GM23338 (cell line): ENCODE results near the gene LRRC8E.

Experiments
- EZH2 ChIP-seq: fragments of 200-600 bp; sonication (generic); IDR thresholded peaks from one replicate; pipeline ENCODE4 v1.8.0; 2017; ENCODE audit warnings: antibody characterized with exemption, mild to moderate bottlenecking, low read depth; ENCODE audit not compliant: unreplicated experiment
- NANOG ChIP-seq: IDR thresholded peaks from 2 replicates; pipeline ENCODE4 v1.6.1; 2016; ENCODE audit warnings: antibody characterized with exemption, borderline replicate concordance
- TF ChIP-seq, protein P1 (sequence below), 2 experiments: fragments of 200-600 bp in 1 of 2; sonication (generic) in 1 of 2; conservative IDR thresholded peaks; 2 replicates each; pipeline versions ENCODE4 v1.5.1 to v1.6.1; 2016 to 2017; ENCODE audit warnings: antibody characterized with exemption in 2 of 2, low read depth in 2 of 2, mild to moderate bottlenecking in 2 of 2, moderate library complexity in 1 of 2
- TF ChIP-seq, protein P2 (sequence below): IDR thresholded peaks from one replicate; pipeline ENCODE4 v1.6.1; 2018; ENCODE audit warnings: antibody characterized with exemption; ENCODE audit not compliant: unreplicated experiment

DNA sequence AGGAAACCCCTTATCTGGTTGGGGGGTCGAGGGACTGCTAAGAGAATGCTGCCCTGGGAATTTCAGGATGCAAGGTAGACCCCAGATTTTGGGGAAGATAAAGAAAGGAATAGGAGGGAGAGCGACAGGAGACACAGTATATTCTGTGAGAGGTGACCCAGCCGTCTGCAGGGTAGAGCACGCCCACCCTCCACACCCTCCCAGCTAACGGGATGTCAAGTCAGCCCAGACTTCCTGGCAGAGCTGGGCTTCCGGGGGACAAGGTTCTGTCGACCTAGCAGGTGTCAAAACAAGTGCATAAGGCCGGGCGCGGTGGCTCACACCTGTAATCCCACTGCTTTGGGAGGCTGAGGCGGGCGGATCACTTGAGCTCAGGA lies 13.4 kb upstream of the LRRC8E start:
- TF ChIP-seq, protein P1, sequence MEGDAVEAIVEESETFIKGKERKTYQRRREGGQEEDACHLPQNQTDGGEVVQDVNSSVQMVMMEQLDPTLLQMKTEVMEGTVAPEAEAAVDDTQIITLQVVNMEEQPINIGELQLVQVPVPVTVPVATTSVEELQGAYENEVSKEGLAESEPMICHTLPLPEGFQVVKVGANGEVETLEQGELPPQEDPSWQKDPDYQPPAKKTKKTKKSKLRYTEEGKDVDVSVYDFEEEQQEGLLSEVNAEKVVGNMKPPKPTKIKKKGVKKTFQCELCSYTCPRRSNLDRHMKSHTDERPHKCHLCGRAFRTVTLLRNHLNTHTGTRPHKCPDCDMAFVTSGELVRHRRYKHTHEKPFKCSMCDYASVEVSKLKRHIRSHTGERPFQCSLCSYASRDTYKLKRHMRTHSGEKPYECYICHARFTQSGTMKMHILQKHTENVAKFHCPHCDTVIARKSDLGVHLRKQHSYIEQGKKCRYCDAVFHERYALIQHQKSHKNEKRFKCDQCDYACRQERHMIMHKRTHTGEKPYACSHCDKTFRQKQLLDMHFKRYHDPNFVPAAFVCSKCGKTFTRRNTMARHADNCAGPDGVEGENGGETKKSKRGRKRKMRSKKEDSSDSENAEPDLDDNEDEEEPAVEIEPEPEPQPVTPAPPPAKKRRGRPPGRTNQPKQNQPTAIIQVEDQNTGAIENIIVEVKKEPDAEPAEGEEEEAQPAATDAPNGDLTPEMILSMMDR (conservative IDR thresholded peaks at IDR 0.05; ENCODE audit: low read depth in 2 of 2): no peak; a peak in 1 of 4 replicates
- TF ChIP-seq NANOG (no peak), EZH2 (no peak)
- TF ChIP-seq, protein P2, sequence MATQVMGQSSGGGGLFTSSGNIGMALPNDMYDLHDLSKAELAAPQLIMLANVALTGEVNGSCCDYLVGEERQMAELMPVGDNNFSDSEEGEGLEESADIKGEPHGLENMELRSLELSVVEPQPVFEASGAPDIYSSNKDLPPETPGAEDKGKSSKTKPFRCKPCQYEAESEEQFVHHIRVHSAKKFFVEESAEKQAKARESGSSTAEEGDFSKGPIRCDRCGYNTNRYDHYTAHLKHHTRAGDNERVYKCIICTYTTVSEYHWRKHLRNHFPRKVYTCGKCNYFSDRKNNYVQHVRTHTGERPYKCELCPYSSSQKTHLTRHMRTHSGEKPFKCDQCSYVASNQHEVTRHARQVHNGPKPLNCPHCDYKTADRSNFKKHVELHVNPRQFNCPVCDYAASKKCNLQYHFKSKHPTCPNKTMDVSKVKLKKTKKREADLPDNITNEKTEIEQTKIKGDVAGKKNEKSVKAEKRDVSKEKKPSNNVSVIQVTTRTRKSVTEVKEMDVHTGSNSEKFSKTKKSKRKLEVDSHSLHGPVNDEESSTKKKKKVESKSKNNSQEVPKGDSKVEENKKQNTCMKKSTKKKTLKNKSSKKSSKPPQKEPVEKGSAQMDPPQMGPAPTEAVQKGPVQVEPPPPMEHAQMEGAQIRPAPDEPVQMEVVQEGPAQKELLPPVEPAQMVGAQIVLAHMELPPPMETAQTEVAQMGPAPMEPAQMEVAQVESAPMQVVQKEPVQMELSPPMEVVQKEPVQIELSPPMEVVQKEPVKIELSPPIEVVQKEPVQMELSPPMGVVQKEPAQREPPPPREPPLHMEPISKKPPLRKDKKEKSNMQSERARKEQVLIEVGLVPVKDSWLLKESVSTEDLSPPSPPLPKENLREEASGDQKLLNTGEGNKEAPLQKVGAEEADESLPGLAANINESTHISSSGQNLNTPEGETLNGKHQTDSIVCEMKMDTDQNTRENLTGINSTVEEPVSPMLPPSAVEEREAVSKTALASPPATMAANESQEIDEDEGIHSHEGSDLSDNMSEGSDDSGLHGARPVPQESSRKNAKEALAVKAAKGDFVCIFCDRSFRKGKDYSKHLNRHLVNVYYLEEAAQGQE: no peak
